Measurements from ENCODE around the gene POU2AF3.

DNA sequence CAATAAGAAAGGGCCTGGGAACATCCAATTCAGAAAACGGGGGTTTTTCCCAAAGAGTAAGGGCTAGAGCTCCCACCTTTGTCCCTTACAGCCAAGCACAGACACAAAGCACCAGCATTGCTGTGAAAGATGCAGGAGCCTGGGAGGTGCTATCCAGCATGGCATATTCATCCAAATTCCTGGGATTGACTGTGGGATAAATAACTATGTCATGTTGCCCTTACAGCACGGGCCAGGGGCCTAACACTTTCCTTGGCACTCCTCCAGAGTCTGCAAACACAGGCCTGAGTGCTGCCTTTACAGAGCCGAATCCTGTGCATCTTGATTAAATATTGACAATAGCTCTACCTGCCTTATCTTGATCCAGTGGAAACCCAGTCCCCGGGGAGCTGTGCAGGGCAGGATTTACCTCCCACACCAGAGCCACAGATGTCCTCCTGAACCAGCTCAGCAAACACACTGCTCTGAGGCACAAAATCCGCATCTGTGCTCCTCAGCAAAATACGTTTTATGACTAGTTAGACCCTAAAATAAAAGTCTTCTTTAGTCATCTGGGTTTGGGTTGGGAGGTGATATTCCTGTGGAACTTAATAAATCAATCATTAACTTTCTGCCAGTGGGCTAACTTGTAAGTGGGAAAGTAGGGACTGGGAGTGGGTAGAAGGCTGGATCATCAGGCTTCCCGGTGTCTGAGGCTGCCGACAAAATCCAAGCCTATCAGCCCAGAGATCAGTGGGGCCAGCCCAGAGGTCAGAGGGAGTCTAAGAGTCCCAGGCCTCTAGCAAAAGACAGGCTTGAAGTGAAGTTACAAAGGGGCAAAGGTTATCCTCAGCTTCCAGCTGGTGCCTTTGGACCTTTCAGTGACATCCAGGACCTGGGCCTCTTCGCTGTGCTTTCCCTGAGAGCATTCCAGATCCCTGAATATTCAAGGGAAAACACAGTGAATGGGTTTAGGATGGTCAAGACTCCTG, 36.5 kb downstream of the POU2AF3 start:
- TF ChIP-seq, protein P1, sequence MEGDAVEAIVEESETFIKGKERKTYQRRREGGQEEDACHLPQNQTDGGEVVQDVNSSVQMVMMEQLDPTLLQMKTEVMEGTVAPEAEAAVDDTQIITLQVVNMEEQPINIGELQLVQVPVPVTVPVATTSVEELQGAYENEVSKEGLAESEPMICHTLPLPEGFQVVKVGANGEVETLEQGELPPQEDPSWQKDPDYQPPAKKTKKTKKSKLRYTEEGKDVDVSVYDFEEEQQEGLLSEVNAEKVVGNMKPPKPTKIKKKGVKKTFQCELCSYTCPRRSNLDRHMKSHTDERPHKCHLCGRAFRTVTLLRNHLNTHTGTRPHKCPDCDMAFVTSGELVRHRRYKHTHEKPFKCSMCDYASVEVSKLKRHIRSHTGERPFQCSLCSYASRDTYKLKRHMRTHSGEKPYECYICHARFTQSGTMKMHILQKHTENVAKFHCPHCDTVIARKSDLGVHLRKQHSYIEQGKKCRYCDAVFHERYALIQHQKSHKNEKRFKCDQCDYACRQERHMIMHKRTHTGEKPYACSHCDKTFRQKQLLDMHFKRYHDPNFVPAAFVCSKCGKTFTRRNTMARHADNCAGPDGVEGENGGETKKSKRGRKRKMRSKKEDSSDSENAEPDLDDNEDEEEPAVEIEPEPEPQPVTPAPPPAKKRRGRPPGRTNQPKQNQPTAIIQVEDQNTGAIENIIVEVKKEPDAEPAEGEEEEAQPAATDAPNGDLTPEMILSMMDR (conservative IDR thresholded peaks at IDR 0.05) = no peak
- no peak for TF ChIP-seq ZFX (IDR thresholded peaks at IDR 0.05)
